ENCODE measurements around the gene THBD.

THBD gene

GRCh38 chr20:23059846-23060245 lies 10.4 kb upstream of the THBD start:
- Histone ChIP-seq H3K27me3 (ENCODE audit: insufficient read depth, poor library complexity, severe bottlenecking) (no peaks in the 10 kb centered on the region), H3K4me3 (replicated peaks; ENCODE audit: insufficient read depth, low read length) (no peak overlapping the region), H3K27ac (replicated peaks) (no peak overlapping the region)
- TF ChIP-seq, protein P1, sequence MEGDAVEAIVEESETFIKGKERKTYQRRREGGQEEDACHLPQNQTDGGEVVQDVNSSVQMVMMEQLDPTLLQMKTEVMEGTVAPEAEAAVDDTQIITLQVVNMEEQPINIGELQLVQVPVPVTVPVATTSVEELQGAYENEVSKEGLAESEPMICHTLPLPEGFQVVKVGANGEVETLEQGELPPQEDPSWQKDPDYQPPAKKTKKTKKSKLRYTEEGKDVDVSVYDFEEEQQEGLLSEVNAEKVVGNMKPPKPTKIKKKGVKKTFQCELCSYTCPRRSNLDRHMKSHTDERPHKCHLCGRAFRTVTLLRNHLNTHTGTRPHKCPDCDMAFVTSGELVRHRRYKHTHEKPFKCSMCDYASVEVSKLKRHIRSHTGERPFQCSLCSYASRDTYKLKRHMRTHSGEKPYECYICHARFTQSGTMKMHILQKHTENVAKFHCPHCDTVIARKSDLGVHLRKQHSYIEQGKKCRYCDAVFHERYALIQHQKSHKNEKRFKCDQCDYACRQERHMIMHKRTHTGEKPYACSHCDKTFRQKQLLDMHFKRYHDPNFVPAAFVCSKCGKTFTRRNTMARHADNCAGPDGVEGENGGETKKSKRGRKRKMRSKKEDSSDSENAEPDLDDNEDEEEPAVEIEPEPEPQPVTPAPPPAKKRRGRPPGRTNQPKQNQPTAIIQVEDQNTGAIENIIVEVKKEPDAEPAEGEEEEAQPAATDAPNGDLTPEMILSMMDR (IDR thresholded peaks at IDR 0.05; ENCODE audit: insufficient read depth, low read length): no peak
- TF ChIP-seq POLR2AphosphoS5 (IDR thresholded peaks at IDR 0.05; ENCODE audit: low read depth) (no peak), REST (IDR thresholded peaks at IDR 0.05; ENCODE audit: insufficient replicate concordance, low read depth) (no peak), GABPA (IDR thresholded peaks at IDR 0.05; ENCODE audit: low read depth) (no peak), SPI1 (IDR thresholded peaks at IDR 0.05; ENCODE audit: borderline replicate concordance, low read depth) (no peak)
- DNase-seq (ENCODE audit: low read depth in 1 of 2, low spot score in 1 of 2): peak in 1 of 2 experiments; percentile 34

DNA sequence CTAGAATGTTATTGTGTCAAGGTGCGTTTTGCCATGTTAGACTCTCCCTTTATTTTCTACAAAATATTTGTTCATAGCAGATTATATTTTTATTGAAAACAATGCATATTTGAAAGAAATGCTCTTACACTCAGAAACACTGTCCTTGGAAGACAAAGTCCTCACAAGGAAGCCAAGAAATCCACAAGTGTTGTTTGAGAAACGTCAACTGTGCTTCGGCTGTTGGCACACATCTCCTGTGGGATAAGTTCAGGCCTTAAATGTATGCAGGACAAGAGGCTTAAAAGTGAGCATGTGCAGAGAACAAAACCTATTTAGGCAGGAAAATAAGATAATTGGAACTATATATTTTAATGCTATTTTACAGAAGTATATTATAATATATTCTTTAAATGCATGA lies 9.5 kb upstream of the THBD start:
- no peaks in the 10 kb centered on the region for H3K27me3 ChIP-seq (ENCODE audit: insufficient read depth, poor library complexity, severe bottlenecking)
- DNase-seq (ENCODE audit: low read depth in 1 of 2, low spot score in 1 of 2): no peak
- TF ChIP-seq REST (IDR thresholded peaks at IDR 0.05; ENCODE audit: insufficient replicate concordance, low read depth): no peak
- TF ChIP-seq SPI1 (IDR thresholded peaks at IDR 0.05; ENCODE audit: borderline replicate concordance, low read depth): no peak
- no peak for TF ChIP-seq GABPA (IDR thresholded peaks at IDR 0.05; ENCODE audit: low read depth)
- H3K4me3 ChIP-seq (replicated peaks; ENCODE audit: insufficient read depth, low read length): no peak overlapping the region
- no peak overlapping the region for H3K27ac ChIP-seq (replicated peaks)

DNA sequence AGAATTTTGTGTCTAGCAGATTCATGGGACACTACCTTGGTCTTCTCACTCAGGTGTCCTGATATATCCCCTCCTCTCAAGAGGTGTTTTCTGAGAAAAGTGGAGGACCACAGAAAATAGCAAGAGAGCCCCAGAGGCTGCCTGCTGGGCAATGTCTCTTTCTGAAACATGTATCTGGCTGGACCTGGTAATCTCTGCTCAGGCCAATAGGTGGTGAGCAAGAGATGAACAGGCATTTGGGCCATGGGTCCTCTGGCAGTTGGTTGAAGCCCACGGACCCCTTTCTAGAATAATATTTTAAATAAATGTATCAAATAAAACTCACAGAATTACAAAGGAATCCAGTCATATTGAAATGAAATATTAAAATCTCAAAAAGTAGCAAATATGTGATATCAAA lies 8.8 kb upstream of the THBD start:
- DNase-seq (ENCODE audit: low read depth in 1 of 2, low spot score in 1 of 2): no peak
- Histone ChIP-seq H3K4me3 (replicated peaks; ENCODE audit: insufficient read depth, low read length) (no peak overlapping the region), H3K27ac (replicated peaks) (no peak overlapping the region), H3K27me3 (ENCODE audit: insufficient read depth, poor library complexity, severe bottlenecking) (no peaks in the 10 kb centered on the region)
- TF ChIP-seq, protein P1 (IDR thresholded peaks at IDR 0.05; ENCODE audit: insufficient read depth, low read length): no peak
- TF ChIP-seq REST (IDR thresholded peaks at IDR 0.05; ENCODE audit: insufficient replicate concordance, low read depth) (no peak), SPI1 (IDR thresholded peaks at IDR 0.05; ENCODE audit: borderline replicate concordance, low read depth) (no peak), GABPA (IDR thresholded peaks at IDR 0.05; ENCODE audit: low read depth) (no peak), POLR2AphosphoS5 (IDR thresholded peaks at IDR 0.05; ENCODE audit: low read depth) (no peak)

All from HL-60 (cell line).